ENCODE data around the gene TPK1. TPM values are rescaled to one million over a fixed set of nuclear protein-coding genes. Genes with fewer than 3 reads are reported as not detected.

TPK1 gene
- polyA plus RNA-seq, 1 of the 3 experiments (the other 2 are of a cell fraction), result 3.3 TPM

GRCh38 chr7:144455040-144455404 is 380.8 kb downstream of the TPK1 start:
- H3K79me2 ChIP-seq (ENCODE audit: insufficient read depth), result no peaks in the 10 kb centered on the region
- H3F3A ChIP-seq (replicated peaks; ENCODE audit: insufficient read depth), result no peaks in the 10 kb centered on the region
- H3K4me1 ChIP-seq (ENCODE audit: control insufficient read depth in 1 of 2, insufficient read depth in 2 of 2, low read depth in 1 of 2, low read length in 1 of 2), result no peaks in the 10 kb centered on the region; a peak in 1 of 4 replicates
- no peaks in the 10 kb centered on the region for H3K36me3 ChIP-seq (replicated peaks in 1 of 2; ENCODE audit: control insufficient read depth in 1 of 2, insufficient read depth in 2 of 2, low read length in 1 of 2)
- H3K9ac ChIP-seq, result no peak overlapping the region
- H3K4me3 ChIP-seq (ENCODE audit: low read depth in 2 of 2, low read length in 1 of 2), result no peak overlapping the region
- ChIA-PET POLR2A (no interaction called here), CTCF (interaction anchor here (0.6 to 2.0 kb wide), 4 partner anchors 10 to 63 kb away, joined by 3 to 7 read pairs (median 4); no protein-coding TSS in a partner anchor)
- H2AFZ ChIP-seq (ENCODE audit: low read depth), result no peak overlapping the region
- H3K9me3 ChIP-seq, result no peaks in the 10 kb centered on the region; the same call in 1 of the 2 replicates
- no peaks in the 10 kb centered on the region for H3K9me2 ChIP-seq
- TF ChIP-seq FOSL2 (IDR thresholded peaks at IDR 0.05; ENCODE audit: borderline replicate concordance, low read depth) (no peak), SIN3A (IDR thresholded peaks at IDR 0.05; ENCODE audit: borderline replicate concordance, low read depth, low read length) (no peak), CHD2 (IDR thresholded peaks at IDR 0.05; ENCODE audit: low read length, partially characterized antibody) (no peak), USF2 (IDR thresholded peaks at IDR 0.05; ENCODE audit: borderline replicate concordance, low read depth, low read length) (no peak), GATA2 (CRISPR knock-in tag; IDR thresholded peaks at IDR 0.05) (no peak), MAX (IDR thresholded peaks at IDR 0.05; ENCODE audit: low read depth) (no peak), RCOR1 (IDR thresholded peaks at IDR 0.05; ENCODE audit: low read length) (no peak)
- DNase-seq, result no peak
- no peak overlapping the region for H3K4me2 ChIP-seq
- 1% methylated on average over 5 of the region's 5 CpGs for WGBS (ENCODE audit: low lambda C conversion rate)
- no peak overlapping the region for H3K27ac ChIP-seq (ENCODE audit: low read depth in 2 of 2, low read length in 1 of 2)
- H3K27me3 ChIP-seq (ENCODE audit: insufficient read depth), result no peaks in the 10 kb centered on the region; the same call in 1 of the 2 replicates
- no peaks in the 10 kb centered on the region for H4K20me1 ChIP-seq (ENCODE audit: insufficient read depth)

GRCh38 chr7:144454256-144455039 is 381.4 kb downstream of the TPK1 start:
- H3K4me1 ChIP-seq (ENCODE audit: control insufficient read depth in 1 of 2, insufficient read depth in 2 of 2, low read depth in 1 of 2, low read length in 1 of 2), result no peaks in the 10 kb centered on the region; a peak in 1 of 4 replicates
- H3K27ac ChIP-seq (ENCODE audit: low read depth in 2 of 2, low read length in 1 of 2), result no peak overlapping the region
- CTCF ChIA-PET, result interaction anchor here (1.9 to 2.0 kb wide), 3 partner anchors 10 to 63 kb away, joined by 4 to 7 read pairs (median 5); no protein-coding TSS in a partner anchor
- H3K79me2 ChIP-seq (ENCODE audit: insufficient read depth), result no peaks in the 10 kb centered on the region
- H3K9ac ChIP-seq, result no peak overlapping the region
- H3K9me2 ChIP-seq, result no peaks in the 10 kb centered on the region
- no peaks in the 10 kb centered on the region for H4K20me1 ChIP-seq (ENCODE audit: insufficient read depth)
- no peaks in the 10 kb centered on the region for H3F3A ChIP-seq (replicated peaks; ENCODE audit: insufficient read depth)
- POLR2A ChIA-PET, result no interaction called here
- DNase-seq, result peak; percentile 11
- no peaks in the 10 kb centered on the region; the same call in 1 of the 2 replicates for H3K9me3 ChIP-seq
- no peak overlapping the region for H2AFZ ChIP-seq (ENCODE audit: low read depth)
- 12% methylated on average over 3 of the region's 3 CpGs for WGBS (ENCODE audit: low lambda C conversion rate)
- H3K4me2 ChIP-seq, result no peak overlapping the region
- TF ChIP-seq MXI1 (IDR thresholded peaks at IDR 0.05; ENCODE audit: low read depth, low read length) (no peak), REST (IDR thresholded peaks at IDR 0.05; ENCODE audit: low read depth, low read length) (no peak), NFIC (IDR thresholded peaks at IDR 0.05; ENCODE audit: borderline replicate concordance) (no peak), RAD21 (IDR thresholded peaks at IDR 0.05; ENCODE audit: low read length) (0 out of 2 replicates have a peak, but pooled peaks have one; percentile 6), SIN3A (IDR thresholded peaks at IDR 0.05; ENCODE audit: borderline replicate concordance, low read depth, low read length) (no peak), FOXM1 (IDR thresholded peaks at IDR 0.05; ENCODE audit: low read depth) (no peak), FOSL2 (IDR thresholded peaks at IDR 0.05; ENCODE audit: borderline replicate concordance, low read depth) (no peak), EZH2phosphoT487 (IDR thresholded peaks at IDR 0.05; ENCODE audit: borderline replicate concordance, low read depth) (no peak), CTCF (IDR thresholded peaks at IDR 0.05) (peak; percentile 52), NRF1 (IDR thresholded peaks at IDR 0.05; ENCODE audit: low read depth, low read length) (no peak)
- H3K27me3 ChIP-seq (ENCODE audit: insufficient read depth), result no peaks in the 10 kb centered on the region; the same call in 1 of the 2 replicates
- no peak overlapping the region for H3K4me3 ChIP-seq (ENCODE audit: low read depth in 2 of 2, low read length in 1 of 2)
- H3K36me3 ChIP-seq (replicated peaks in 1 of 2; ENCODE audit: control insufficient read depth in 1 of 2, insufficient read depth in 2 of 2, low read length in 1 of 2), result no peaks in the 10 kb centered on the region
